Measurements from ENCODE around the gene SGPP2. TPM values are rescaled to one million over a fixed set of nuclear protein-coding genes. Genes with fewer than 3 reads are reported as not detected.

The SGPP2 gene
- total RNA-seq, 1 donor from 2014 or later: 0.21 TPM

DNA sequence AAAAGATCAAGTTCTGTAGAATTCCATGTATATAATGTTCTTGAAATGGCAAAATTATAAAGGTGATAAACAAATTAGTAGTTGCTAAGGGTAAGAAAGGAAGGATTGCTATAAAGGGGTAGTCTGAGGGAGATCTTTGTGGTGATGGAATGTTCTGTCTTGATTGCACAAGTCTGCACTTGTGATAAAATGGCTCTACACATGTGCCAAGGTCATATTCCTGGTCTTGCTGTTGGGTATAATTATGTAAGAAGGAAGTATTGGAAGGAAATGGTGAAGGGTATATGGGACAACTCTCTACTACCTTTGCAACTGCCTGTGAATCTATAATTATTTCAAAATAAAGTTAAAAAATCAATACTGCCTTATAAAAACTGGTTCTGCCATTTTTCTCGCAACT is 15.3 kb downstream of the SGPP2 start:
- no peak for DNase-seq (ENCODE audit: low spot score in 2 of 2)
- H3K36me3 ChIP-seq: no peaks in the 10 kb centered on the region
- H3K27me3 ChIP-seq: no peaks in the 10 kb centered on the region
- H3K4me3 ChIP-seq: no peak overlapping the region
- intact Hi-C loops (cut with DNase I): no loop called here
- H3K9me3 ChIP-seq: no peaks in the 10 kb centered on the region
- no peak overlapping the region for H3K27ac ChIP-seq
- no peaks in the 10 kb centered on the region for H3K4me1 ChIP-seq
- TF ChIP-seq, protein P1, sequence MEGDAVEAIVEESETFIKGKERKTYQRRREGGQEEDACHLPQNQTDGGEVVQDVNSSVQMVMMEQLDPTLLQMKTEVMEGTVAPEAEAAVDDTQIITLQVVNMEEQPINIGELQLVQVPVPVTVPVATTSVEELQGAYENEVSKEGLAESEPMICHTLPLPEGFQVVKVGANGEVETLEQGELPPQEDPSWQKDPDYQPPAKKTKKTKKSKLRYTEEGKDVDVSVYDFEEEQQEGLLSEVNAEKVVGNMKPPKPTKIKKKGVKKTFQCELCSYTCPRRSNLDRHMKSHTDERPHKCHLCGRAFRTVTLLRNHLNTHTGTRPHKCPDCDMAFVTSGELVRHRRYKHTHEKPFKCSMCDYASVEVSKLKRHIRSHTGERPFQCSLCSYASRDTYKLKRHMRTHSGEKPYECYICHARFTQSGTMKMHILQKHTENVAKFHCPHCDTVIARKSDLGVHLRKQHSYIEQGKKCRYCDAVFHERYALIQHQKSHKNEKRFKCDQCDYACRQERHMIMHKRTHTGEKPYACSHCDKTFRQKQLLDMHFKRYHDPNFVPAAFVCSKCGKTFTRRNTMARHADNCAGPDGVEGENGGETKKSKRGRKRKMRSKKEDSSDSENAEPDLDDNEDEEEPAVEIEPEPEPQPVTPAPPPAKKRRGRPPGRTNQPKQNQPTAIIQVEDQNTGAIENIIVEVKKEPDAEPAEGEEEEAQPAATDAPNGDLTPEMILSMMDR (IDR thresholded peaks at IDR 0.05): no peak

DNA sequence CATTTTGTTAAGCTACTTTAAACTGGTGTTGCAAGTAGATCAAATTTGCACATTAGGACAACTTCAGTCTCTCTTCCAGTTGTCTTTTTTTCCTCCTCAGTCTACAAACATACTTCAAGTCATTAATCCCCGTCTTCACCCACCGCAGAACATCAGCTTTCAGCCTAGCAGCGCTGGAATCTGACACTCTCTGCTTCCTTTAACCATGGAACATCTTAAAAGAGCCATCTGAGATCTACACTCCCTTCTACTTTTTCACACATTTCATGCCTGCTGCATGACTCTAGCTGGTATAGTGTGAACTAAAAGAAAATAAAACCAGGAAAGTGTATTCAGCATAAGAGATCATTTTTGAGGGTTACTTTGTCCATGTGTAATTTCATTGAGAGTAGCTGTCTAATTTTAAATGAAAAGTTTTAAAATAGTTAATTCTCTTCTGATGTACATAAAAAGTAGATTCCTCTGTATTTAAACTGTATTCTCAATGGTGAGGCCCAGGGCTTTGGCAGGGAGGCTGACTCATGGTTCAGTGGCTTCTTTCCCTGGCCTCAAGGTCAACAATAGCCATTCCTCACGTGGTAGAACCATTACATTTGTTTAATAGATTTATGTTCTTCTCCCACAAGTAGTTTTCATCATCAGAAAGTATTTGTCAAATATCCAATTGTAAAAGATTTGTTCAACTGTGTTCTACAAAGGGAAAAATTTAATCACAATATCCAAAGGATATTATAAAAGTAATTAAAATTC is 16.5 kb downstream of the SGPP2 start:
- Histone ChIP-seq H3K4me1 (no peaks in the 10 kb centered on the region), H3K4me3 (no peak overlapping the region), H3K27me3 (no peaks in the 10 kb centered on the region), H3K36me3 (no peaks in the 10 kb centered on the region), H3K27ac (no peak overlapping the region), H3K9me3 (no peaks in the 10 kb centered on the region)
- TF ChIP-seq, protein P1 (IDR thresholded peaks at IDR 0.05): no peak
- intact Hi-C loops (cut with DNase I): no loop called here
- DNase-seq (ENCODE audit: low spot score in 2 of 2): no peak

DNA sequence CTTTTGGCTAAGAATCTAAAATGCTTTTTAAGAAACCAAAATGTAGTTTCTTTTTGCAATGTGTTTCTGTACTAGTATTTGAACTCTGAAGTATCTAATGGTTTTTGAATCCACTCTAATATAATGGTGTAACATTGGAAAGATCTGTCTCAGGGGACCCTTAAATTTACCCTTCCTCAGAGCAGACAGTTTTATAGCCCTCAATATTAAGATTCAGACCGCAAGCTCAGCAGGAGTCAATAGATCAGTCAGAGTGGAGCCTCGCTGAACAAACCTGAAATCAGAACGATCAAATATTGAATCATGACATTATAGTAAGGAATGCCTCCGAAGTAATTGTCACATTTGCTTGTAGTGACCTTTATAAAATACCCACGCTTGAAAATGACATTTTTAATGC is 18.3 kb downstream of the SGPP2 start:
- no peak overlapping the region for H3K4me3 ChIP-seq
- TF ChIP-seq, protein P1 (IDR thresholded peaks at IDR 0.05): no peak
- no peak overlapping the region for H3K27ac ChIP-seq
- no peaks in the 10 kb centered on the region for H3K4me1 ChIP-seq
- DNase-seq (ENCODE audit: low spot score in 2 of 2): no peak
- no peaks in the 10 kb centered on the region for H3K9me3 ChIP-seq
- intact Hi-C loops (cut with DNase I): no loop called here
- H3K36me3 ChIP-seq: no peaks in the 10 kb centered on the region
- H3K27me3 ChIP-seq: no peaks in the 10 kb centered on the region

DNA sequence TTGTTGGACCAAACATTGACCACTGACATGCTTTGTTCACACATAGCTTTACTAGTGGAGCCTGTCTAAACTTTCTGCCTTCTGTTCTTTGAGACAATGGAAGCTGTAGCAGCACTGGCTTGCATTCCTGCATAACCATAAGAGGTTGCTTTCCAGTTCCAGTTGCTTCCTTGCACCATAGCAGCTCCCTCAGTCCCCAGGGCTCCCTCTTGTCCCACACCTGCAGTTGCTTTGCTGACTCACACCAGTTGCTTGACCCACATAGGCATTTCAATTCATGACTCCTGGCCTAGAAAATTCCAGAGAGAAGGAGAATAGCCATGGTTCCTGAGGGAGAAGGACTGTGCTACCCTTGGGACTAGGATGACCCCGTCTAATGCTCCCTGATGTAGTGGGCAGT is 20.9 kb downstream of the SGPP2 start:
- Histone ChIP-seq H3K27ac (no peak overlapping the region), H3K9me3 (no peaks in the 10 kb centered on the region), H3K4me3 (no peak overlapping the region), H3K4me1 (no peaks in the 10 kb centered on the region), H3K27me3 (no peaks in the 10 kb centered on the region), H3K36me3 (no peaks in the 10 kb centered on the region)
- DNase-seq (ENCODE audit: low spot score in 2 of 2): no peak
- TF ChIP-seq, protein P1 (IDR thresholded peaks at IDR 0.05): no peak
- intact Hi-C loops (cut with DNase I): no loop called here

DNA sequence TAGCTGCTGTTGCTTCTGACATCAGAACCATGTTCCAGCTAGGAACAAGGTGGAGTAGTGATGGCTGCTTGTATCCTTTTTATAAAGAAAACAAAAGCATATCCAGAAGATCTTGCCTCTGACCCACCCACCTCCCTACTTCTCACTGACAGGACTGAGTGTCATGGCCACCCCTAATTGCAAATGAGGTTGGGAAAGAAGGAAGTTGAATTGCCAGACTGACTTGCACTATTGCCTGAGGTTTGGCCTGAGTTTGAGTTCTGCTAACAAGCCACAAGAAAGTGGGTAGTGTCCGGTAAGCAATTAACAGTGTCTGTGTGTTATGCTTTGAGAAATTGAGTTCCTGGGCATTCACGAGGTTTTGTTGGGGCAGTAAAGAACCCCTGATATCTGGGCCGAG is 22.8 kb downstream of the SGPP2 start:
- Histone ChIP-seq H3K27me3 (no peaks in the 10 kb centered on the region), H3K4me3 (no peak overlapping the region), H3K27ac (no peak overlapping the region), H3K36me3 (no peaks in the 10 kb centered on the region), H3K9me3 (no peaks in the 10 kb centered on the region), H3K4me1 (no peaks in the 10 kb centered on the region)
- intact Hi-C loops (cut with DNase I): no loop called here
- no peak for DNase-seq (ENCODE audit: low spot score in 2 of 2)
- TF ChIP-seq, protein P1 (IDR thresholded peaks at IDR 0.05): no peak
